Neural progenitor cell (in vitro differentiated cells): ENCODE measurements around the gene CNPY2.

ENCODE experiments used
- EZH2 ChIP-seq: fragments of 200-600 bp; sonication (generic); IDR thresholded peaks from 2 replicates; pipeline ENCODE4 v1.6.1; 2017; ENCODE audit warnings: antibody characterized with exemption, mild to moderate bottlenecking, moderate library complexity
- TF ChIP-seq, protein P1 (sequence below): fragments of 200-600 bp; sonication (generic); IDR thresholded peaks from 2 replicates; pipeline ENCODE4 v1.5.1; 2017; ENCODE audit warnings: antibody characterized with exemption, mild to moderate bottlenecking

DNA sequence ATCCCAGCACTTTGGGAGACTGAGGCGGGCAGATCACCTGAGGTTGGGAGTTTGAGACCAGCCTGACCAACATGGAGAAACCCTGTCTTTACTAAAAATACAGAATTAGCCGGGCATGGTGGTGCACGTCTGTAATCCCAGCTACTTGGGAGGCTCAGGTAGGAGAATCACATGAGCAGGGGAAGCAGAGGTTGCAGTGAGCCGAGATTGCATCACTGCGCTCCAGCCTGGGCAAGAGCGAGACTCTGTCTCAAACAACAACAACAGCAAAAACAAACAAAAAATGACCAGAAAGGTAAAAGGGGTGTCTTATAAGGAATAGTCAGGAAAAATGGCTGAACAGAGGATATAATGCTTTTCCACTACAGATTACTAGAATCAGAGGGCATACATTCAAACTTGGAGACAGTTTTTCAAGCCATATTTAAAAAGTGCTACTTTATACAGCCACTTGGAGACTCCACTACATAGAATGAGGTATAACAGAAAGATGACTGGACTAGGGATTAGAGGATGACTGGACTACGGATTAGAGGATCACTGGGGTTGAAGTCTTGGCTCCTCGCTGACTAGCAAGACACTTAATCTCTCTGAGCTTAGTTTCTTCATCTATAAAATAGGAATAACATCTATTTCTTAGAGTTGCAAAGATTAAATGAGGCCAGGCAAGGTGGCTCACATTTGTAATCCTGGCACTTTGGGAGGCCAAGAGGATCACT is 10.8 kb downstream of the CNPY2 start:
- TF ChIP-seq EZH2, result no peak
- TF ChIP-seq, protein P1, sequence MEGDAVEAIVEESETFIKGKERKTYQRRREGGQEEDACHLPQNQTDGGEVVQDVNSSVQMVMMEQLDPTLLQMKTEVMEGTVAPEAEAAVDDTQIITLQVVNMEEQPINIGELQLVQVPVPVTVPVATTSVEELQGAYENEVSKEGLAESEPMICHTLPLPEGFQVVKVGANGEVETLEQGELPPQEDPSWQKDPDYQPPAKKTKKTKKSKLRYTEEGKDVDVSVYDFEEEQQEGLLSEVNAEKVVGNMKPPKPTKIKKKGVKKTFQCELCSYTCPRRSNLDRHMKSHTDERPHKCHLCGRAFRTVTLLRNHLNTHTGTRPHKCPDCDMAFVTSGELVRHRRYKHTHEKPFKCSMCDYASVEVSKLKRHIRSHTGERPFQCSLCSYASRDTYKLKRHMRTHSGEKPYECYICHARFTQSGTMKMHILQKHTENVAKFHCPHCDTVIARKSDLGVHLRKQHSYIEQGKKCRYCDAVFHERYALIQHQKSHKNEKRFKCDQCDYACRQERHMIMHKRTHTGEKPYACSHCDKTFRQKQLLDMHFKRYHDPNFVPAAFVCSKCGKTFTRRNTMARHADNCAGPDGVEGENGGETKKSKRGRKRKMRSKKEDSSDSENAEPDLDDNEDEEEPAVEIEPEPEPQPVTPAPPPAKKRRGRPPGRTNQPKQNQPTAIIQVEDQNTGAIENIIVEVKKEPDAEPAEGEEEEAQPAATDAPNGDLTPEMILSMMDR, result no peak
